ENCODE results near the gene PLEKHA5.

Gene PLEKHA5

GRCh38 chr12:19239616-19240234 is 110.2 kb downstream of the PLEKHA5 start:
- H3K4me3 ChIP-seq (ENCODE audit: low read depth, low read length), result no peak overlapping the region
- ChIA-PET POLR2A (no interaction called here), CTCF (interaction anchor here (0.9 kb wide), 1 partner anchor 8 kb away, joined by 3 read pairs; no protein-coding TSS in a partner anchor)
- DNase-seq (ENCODE audit: low read depth, low spot score), result no peak
- TF ChIP-seq CTCF (IDR thresholded peaks at IDR 0.05; ENCODE audit: insufficient read depth, low read length, missing control alignments), result no peak

GRCh38 chr12:19242581-19242980 is 113.0 kb downstream of the PLEKHA5 start:
- ChIA-PET CTCF (interaction anchor here (1.3 to 1.7 kb wide), 2 partner anchors 20 to 46 kb away, joined by 4 read pairs; no protein-coding TSS in a partner anchor), POLR2A (no interaction called here)
- no peak for TF ChIP-seq CTCF (IDR thresholded peaks at IDR 0.05; ENCODE audit: insufficient read depth, low read length, missing control alignments)
- no peak overlapping the region for H3K4me3 ChIP-seq (ENCODE audit: low read depth, low read length)
- no peak for DNase-seq (ENCODE audit: low read depth, low spot score)

- CTCF ChIA-PET, result interaction anchor here (1.7 kb wide), 1 partner anchor 21 kb away, joined by 4 read pairs; no protein-coding TSS in a partner anchor
- POLR2A ChIA-PET, result no interaction called here
- DNase-seq (ENCODE audit: low read depth, low spot score), result no peak
- H3K4me3 ChIP-seq (ENCODE audit: low read depth, low read length), result no peak overlapping the region
- TF ChIP-seq CTCF (IDR thresholded peaks at IDR 0.05; ENCODE audit: insufficient read depth, low read length, missing control alignments), result no peak
These were observed 114.0 kb downstream of the PLEKHA5 start for GRCh38 chr12:19243551-19243950.

GRCh38 chr12:19244312-19244711 is 114.8 kb downstream of the PLEKHA5 start:
- H3K4me3 ChIP-seq (ENCODE audit: low read depth, low read length), result no peak overlapping the region
- TF ChIP-seq CTCF (IDR thresholded peaks at IDR 0.05; ENCODE audit: insufficient read depth, low read length, missing control alignments), result no peak
- DNase-seq (ENCODE audit: low read depth, low spot score), result no peak
- POLR2A ChIA-PET, result no interaction called here
- CTCF ChIA-PET, result no interaction called here

- ChIA-PET POLR2A (no interaction called here), CTCF (no interaction called here)
- TF ChIP-seq CTCF (IDR thresholded peaks at IDR 0.05; ENCODE audit: insufficient read depth, low read length, missing control alignments), result no peak
- no peak overlapping the region for H3K4me3 ChIP-seq (ENCODE audit: low read depth, low read length)
- DNase-seq (ENCODE audit: low read depth, low spot score), result no peak
These were observed 115.6 kb downstream of the PLEKHA5 start for GRCh38 chr12:19245106-19245505.

- TF ChIP-seq CTCF (IDR thresholded peaks at IDR 0.05; ENCODE audit: insufficient read depth, low read length, missing control alignments), result no peak
- no peak overlapping the region for H3K4me3 ChIP-seq (ENCODE audit: low read depth, low read length)
- ChIA-PET POLR2A (no interaction called here), CTCF (no interaction called here)
- DNase-seq (ENCODE audit: low read depth, low spot score), result no peak
These were observed 116.1 kb downstream of the PLEKHA5 start for GRCh38 chr12:19245666-19246065.
